Suprapubic skin (tissue), 3 donors: ENCODE results near the gene GJB6.

ENCODE experiments used
- EP300 ChIP-seq: sonication (generic); formaldehyde crosslinking; IDR thresholded peaks from one replicate; pipeline ENCODE4 v1.6.1; 2017; ENCODE audit warnings: antibody characterized with exemption
- POLR2A ChIP-seq, 2 donors: fragments of 450-650 bp; IDR thresholded peaks; one replicate each; pipeline ENCODE4 v1.6.1; 2017; ENCODE audit warnings: antibody characterized with exemption in 2 of 2, mild to moderate bottlenecking in 2 of 2, moderate library complexity in 2 of 2
- TF ChIP-seq, protein P1 (sequence below), 2 donors: fragments of 200-600 bp in 1 of 2; fragments of 450-650 bp in 1 of 2; sonication (generic) in 1 of 2; IDR thresholded peaks; one replicate each; pipeline ENCODE4 v1.5.1; 2016 to 2019; ENCODE audit warnings: antibody characterized with exemption in 2 of 2, mild to moderate bottlenecking in 1 of 2, moderate library complexity in 1 of 2

DNA sequence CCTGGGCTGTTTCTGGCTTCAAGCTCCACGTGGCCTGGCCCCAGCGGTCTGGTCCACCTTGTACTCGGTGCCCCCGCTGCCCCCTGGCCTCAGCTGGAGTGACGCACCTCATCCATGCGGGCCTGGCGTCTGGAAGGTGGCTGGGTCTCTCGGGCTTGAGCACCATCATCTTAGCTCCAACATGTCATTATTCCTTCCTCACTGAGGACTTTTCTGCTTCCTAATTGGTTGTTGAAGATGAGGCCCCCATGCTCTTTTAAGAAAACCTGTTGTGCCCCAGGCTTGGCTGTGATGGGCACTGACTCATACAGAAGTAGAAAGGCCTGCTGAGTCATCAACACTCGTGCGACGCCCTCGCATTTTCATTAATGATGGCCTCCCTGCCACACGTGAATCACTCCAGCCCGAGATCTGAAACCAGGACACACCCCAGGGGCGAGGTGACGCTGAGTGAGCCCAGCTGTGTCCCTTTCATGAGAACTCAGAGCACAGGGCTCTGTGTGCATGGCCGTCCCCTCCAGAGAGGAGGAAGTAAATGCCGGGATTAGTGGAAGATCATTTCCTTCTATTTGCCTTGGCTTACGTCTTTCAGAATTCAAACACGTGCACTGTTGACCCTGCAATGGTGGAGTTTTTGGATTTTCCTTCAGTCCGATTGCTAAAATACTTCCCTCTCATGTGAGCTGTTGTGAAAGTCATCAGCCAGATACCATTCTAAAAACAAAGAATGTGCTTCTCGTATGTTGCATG is 57.3 kb downstream of the GJB6 start:
- TF ChIP-seq EP300 = no peak
- TF ChIP-seq POLR2A (IDR thresholded peaks at IDR 0.05) = no peak
- TF ChIP-seq, protein P1, sequence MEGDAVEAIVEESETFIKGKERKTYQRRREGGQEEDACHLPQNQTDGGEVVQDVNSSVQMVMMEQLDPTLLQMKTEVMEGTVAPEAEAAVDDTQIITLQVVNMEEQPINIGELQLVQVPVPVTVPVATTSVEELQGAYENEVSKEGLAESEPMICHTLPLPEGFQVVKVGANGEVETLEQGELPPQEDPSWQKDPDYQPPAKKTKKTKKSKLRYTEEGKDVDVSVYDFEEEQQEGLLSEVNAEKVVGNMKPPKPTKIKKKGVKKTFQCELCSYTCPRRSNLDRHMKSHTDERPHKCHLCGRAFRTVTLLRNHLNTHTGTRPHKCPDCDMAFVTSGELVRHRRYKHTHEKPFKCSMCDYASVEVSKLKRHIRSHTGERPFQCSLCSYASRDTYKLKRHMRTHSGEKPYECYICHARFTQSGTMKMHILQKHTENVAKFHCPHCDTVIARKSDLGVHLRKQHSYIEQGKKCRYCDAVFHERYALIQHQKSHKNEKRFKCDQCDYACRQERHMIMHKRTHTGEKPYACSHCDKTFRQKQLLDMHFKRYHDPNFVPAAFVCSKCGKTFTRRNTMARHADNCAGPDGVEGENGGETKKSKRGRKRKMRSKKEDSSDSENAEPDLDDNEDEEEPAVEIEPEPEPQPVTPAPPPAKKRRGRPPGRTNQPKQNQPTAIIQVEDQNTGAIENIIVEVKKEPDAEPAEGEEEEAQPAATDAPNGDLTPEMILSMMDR (IDR thresholded peaks at IDR 0.05) = no peak
